Measurements from ENCODE around the gene ZFYVE9. TPM values are rescaled to one million over a fixed set of nuclear protein-coding genes. Genes with fewer than 3 reads are reported as not detected.

Gene ZFYVE9
- total and polyA plus RNA-seq, 2 donors (not counting 1 experiment from before 2014, with no cell fraction given), result 13.5 to 44.6 TPM

- no peaks in the 10 kb centered on the region for H4K20me1 ChIP-seq (ENCODE audit: control insufficient read depth, extremely low read depth, insufficient read depth, low read length)
- no peaks in the 10 kb centered on the region for H3K9me3 ChIP-seq (ENCODE audit: control insufficient read depth, insufficient read depth, low read depth, low read length)
- peak in 1 of 2 donors; percentile 31 for DNase-seq (ENCODE audit: low read depth in 2 of 2)
- no peak overlapping the region for H3K4me2 ChIP-seq (ENCODE audit: extremely low read depth, insufficient read depth, low read length)
- H3K36me3 ChIP-seq (ENCODE audit: control insufficient read depth, insufficient read depth, low read length), result no peaks in the 10 kb centered on the region
- H3K9ac ChIP-seq (ENCODE audit: insufficient read depth, low read length), result no peak overlapping the region
- TF ChIP-seq EZH2 (IDR thresholded peaks at IDR 0.05; ENCODE audit: low read length, missing control alignments), result no peak
- TF ChIP-seq CTCF (conservative IDR thresholded peaks at IDR 0.05 in 1 of 2, IDR thresholded peaks at IDR 0.05 in 1 of 2; ENCODE audit: low read depth in 1 of 2, low read length in 2 of 2), result no peak
- no peaks in the 10 kb centered on the region for H3K4me1 ChIP-seq (ENCODE audit: control insufficient read depth, extremely low read depth, insufficient read depth, low read length)
- H3K27ac ChIP-seq (ENCODE audit: insufficient read depth, low read length), result no peak overlapping the region
- no peak overlapping the region for H2AFZ ChIP-seq (ENCODE audit: low read length)
- H3K4me3 ChIP-seq (replicated peaks in 1 of 4; ENCODE audit: control extremely low read depth in 1 of 4, insufficient read depth in 1 of 4, low read depth in 3 of 4, low read length in 4 of 4), result no peak overlapping the region
- no peaks in the 10 kb centered on the region for H3K79me2 ChIP-seq (ENCODE audit: control insufficient read depth, insufficient read depth, low read length)
- no peaks in the 10 kb centered on the region for H3K27me3 ChIP-seq (ENCODE audit: control insufficient read depth, insufficient read depth, low read length)
Observed at GRCh38 chr1:52263153-52263910, 121.4 kb downstream of the ZFYVE9 start.

- H3K27me3 ChIP-seq (ENCODE audit: control insufficient read depth, insufficient read depth, low read length), result no peaks in the 10 kb centered on the region
- peak; percentile 19 to 23 for DNase-seq (ENCODE audit: low read depth in 2 of 2)
- no peak for TF ChIP-seq CTCF (conservative IDR thresholded peaks at IDR 0.05 in 1 of 2, IDR thresholded peaks at IDR 0.05 in 1 of 2; ENCODE audit: low read depth in 1 of 2, low read length in 2 of 2)
- no peak for TF ChIP-seq EZH2 (IDR thresholded peaks at IDR 0.05; ENCODE audit: low read length, missing control alignments)
- H3K4me3 ChIP-seq (replicated peaks in 1 of 4; ENCODE audit: control extremely low read depth in 1 of 4, insufficient read depth in 1 of 4, low read depth in 3 of 4, low read length in 4 of 4), result no peak overlapping the region
- no peak overlapping the region for H3K27ac ChIP-seq (ENCODE audit: insufficient read depth, low read length)
- no peaks in the 10 kb centered on the region for H3K79me2 ChIP-seq (ENCODE audit: control insufficient read depth, insufficient read depth, low read length)
- H3K36me3 ChIP-seq (ENCODE audit: control insufficient read depth, insufficient read depth, low read length), result no peaks in the 10 kb centered on the region
- H3K9me3 ChIP-seq (ENCODE audit: control insufficient read depth, insufficient read depth, low read depth, low read length), result no peaks in the 10 kb centered on the region
- H3K4me1 ChIP-seq (ENCODE audit: control insufficient read depth, extremely low read depth, insufficient read depth, low read length), result no peaks in the 10 kb centered on the region
- H3K9ac ChIP-seq (ENCODE audit: insufficient read depth, low read length), result no peak overlapping the region
- H4K20me1 ChIP-seq (ENCODE audit: control insufficient read depth, extremely low read depth, insufficient read depth, low read length), result no peaks in the 10 kb centered on the region
- no peak overlapping the region for H3K4me2 ChIP-seq (ENCODE audit: extremely low read depth, insufficient read depth, low read length)
- H2AFZ ChIP-seq (ENCODE audit: low read length), result no peak overlapping the region
Observed at GRCh38 chr1:52264530-52265115, 122.7 kb downstream of the ZFYVE9 start.

GRCh38 chr1:52266507-52266906, 124.6 kb downstream of the ZFYVE9 start:
- no peak overlapping the region for H3K27ac ChIP-seq (ENCODE audit: insufficient read depth, low read length)
- no peaks in the 10 kb centered on the region for H3K9me3 ChIP-seq (ENCODE audit: control insufficient read depth, insufficient read depth, low read depth, low read length)
- H3K9ac ChIP-seq (ENCODE audit: insufficient read depth, low read length), result no peak overlapping the region
- TF ChIP-seq CTCF (conservative IDR thresholded peaks at IDR 0.05 in 1 of 2, IDR thresholded peaks at IDR 0.05 in 1 of 2; ENCODE audit: low read depth in 1 of 2, low read length in 2 of 2), result no peak
- no peak for TF ChIP-seq EZH2 (IDR thresholded peaks at IDR 0.05; ENCODE audit: low read length, missing control alignments)
- no peaks in the 10 kb centered on the region for H3K36me3 ChIP-seq (ENCODE audit: control insufficient read depth, insufficient read depth, low read length)
- no peak overlapping the region for H2AFZ ChIP-seq (ENCODE audit: low read length)
- H3K4me2 ChIP-seq (ENCODE audit: extremely low read depth, insufficient read depth, low read length), result no peak overlapping the region
- no peaks in the 10 kb centered on the region for H4K20me1 ChIP-seq (ENCODE audit: control insufficient read depth, extremely low read depth, insufficient read depth, low read length)
- DNase-seq (ENCODE audit: low read depth in 2 of 2), result no peak
- H3K4me3 ChIP-seq (replicated peaks in 1 of 4; ENCODE audit: control extremely low read depth in 1 of 4, insufficient read depth in 1 of 4, low read depth in 3 of 4, low read length in 4 of 4), result no peak overlapping the region
- no peaks in the 10 kb centered on the region for H3K27me3 ChIP-seq (ENCODE audit: control insufficient read depth, insufficient read depth, low read length)
- no peaks in the 10 kb centered on the region for H3K4me1 ChIP-seq (ENCODE audit: control insufficient read depth, extremely low read depth, insufficient read depth, low read length)
- no peaks in the 10 kb centered on the region for H3K79me2 ChIP-seq (ENCODE audit: control insufficient read depth, insufficient read depth, low read length)
